IPS-NIHi7 (cell line): Measurements from ENCODE around the gene MGAM2.

Source experiments
- DNase-seq: peaks from one replicate; pipeline ENCODE4 v3.0.0; 2012; ENCODE audit warnings: mixed read lengths; ENCODE audit errors: extremely low spot score

Gene MGAM2

DNA sequence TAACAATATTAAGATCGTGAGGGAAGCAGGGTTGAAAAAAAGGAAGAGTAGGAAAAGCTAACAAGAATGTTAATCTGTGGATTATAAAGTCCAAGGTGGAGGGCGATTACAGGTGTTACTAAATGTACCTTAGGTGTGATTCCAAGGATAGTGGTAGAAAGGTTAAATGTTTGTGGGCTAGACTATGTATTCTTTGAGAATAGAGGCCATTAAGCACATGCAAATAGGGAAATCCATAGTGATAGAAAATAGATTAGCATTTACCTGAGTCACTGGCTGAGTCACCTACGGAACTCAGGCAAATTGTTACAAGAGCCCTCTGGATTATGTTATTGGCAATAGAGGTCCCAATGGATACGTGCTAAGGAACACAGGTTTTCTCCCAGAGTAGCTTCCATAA lies 9.0 kb downstream of the MGAM2 start:
- DNase-seq: no peak

DNA sequence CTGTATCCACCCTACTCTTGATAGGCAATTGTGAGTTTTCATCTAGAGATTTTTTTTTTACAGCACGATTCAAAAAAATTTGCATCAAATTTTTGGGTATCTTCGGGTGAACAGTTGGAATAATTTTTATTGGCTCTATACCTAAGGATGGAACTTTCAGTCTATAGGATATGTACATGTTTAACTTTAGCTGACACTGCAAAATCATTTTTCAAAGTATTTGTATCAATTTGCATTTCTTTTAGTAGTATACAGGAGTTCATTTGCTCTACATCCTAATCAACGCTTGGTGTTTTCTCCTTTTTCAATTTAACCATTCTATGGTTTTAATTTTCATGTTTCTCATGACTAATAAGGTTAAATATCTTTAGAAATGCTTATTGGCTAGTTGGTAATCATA lies 11.7 kb downstream of the MGAM2 start:
- no peak for DNase-seq

GRCh38 chr7:142125256-142125955 lies 13.9 kb downstream of the MGAM2 start:
- DNase-seq: no peak

- no peak for DNase-seq
Observed at GRCh38 chr7:142130267-142130666, 18.7 kb downstream of the MGAM2 start.

DNA sequence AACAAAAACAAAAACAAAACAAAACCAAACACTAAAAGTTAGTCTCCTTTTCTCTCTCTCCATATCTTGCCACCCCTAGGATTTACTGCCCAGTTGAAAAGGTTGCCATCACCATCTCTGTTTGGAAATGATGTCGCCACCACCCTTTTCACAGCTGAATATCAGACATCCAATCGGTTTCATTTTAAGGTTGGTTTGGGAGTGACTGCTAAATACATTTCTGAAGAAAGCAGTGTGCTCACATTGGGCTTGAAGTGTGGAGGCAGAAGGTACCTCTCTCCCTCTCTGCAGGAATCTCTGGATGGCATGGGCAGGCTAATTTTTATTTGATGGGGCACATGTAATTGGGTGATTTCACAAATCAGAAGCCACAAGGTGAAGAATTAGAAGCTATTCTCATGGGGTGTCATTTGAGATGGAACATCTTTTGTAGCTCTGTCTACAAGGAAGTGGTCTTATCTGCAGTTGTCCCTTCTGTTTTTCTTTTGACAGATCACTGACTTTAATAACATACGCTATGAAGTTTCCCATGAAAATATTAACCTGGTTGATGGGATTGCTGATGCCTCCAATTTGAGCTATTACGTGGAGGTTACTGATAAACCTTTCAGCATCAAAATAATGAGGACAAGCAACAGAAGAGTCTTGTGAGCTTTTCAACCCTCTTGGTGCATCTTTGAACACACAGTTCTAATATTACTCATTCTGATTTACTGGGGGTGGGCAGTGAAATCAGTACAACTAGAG lies 20.1 kb downstream of the MGAM2 start:
- no peak for DNase-seq

- DNase-seq: no peak
Observed at GRCh38 chr7:142133731-142134148, 22.2 kb downstream of the MGAM2 start.

GRCh38 chr7:142134909-142135308 lies 23.4 kb downstream of the MGAM2 start:
- DNase-seq: no peak

DNA sequence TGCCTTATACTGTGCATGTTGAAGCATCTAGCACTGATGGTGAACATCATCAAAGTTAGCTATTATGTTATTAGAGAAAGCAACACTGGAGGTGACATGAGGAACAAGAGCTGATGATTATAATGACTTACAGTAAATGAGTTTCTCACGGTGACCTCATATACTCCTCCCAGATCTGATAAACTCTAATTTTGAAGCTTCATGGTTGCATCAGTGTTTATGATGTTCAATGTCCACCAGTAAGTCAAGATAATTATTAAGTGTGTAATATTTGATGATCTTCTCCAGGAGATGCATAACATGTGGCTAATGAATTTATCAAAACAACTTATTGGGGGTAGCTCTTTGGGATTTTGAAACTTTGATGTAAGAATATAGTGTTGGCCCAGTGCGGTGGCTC lies 27.5 kb downstream of the MGAM2 start:
- DNase-seq: no peak

GRCh38 chr7:142139597-142140400 lies 28.3 kb downstream of the MGAM2 start:
- no peak for DNase-seq

DNA sequence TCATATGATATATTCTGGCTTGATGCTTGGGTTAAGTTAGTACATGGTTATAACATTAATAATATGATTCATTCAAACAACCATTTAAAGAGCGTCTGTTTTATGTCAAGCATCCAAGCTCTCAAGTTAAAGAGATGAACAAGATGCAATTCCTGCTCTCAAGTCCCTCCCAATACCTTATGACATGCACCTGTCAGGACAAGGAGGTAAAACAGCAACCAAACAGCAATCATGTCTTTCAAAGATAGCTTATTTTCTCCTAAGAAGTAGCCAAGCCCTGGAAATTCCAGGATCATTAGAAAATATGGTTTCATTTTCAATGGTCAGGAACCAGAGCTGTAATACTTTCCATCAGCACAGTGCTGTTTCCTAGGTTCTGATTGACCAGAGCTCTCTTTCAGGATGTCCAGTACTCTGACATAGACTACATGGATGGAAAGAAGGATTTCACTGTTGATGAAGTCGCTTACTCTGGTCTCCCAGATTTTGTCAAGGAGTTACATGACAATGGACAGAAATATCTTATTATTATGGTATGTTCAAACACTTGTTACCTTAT lies 29.0 kb downstream of the MGAM2 start:
- no peak for DNase-seq

DNA sequence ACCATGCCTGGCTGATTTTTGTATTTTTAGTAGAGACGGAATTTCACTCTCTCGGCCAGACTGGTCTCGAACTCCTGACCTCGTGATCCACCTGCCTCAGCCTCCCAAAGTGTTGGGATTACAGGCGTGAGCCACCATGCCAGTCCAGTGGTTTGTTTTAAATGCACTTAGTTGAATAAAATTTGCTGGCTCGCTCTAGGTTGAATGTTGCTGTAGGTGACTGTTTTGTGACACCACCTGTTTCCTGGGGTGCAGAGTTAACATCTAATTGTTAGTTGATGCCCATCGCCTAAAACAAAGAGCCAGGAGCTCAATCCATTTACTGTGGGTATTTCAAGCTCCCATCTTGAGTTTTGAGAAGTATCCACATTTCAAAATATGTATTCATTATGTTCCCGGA lies 31.2 kb downstream of the MGAM2 start:
- DNase-seq: no peak

GRCh38 chr7:142146124-142146523 lies 34.6 kb downstream of the MGAM2 start:
- DNase-seq: no peak

- DNase-seq: no peak
Observed at GRCh38 chr7:142150356-142150755, 38.8 kb downstream of the MGAM2 start.

GRCh38 chr7:142150869-142151268 lies 39.4 kb downstream of the MGAM2 start:
- DNase-seq: no peak

DNA sequence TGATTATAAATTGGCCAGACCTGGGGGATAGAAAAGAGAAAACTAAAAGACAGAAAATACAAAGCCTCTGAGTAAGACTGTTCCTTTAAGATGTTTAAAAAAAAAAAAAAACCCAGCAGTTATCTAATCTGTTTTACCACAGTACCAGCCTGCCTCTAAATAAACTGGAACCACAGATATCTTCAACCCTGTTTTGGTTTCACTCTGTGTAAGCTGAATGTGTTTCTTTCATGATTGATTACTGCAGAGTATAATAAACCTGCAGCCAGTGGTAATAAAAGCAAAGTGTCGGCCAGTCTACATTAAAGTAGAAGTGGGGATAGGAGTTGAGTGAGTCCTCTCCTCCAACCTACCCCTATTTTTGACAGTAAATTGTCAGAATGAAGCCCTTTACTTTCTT lies 40.6 kb downstream of the MGAM2 start:
- no peak for DNase-seq

DNA sequence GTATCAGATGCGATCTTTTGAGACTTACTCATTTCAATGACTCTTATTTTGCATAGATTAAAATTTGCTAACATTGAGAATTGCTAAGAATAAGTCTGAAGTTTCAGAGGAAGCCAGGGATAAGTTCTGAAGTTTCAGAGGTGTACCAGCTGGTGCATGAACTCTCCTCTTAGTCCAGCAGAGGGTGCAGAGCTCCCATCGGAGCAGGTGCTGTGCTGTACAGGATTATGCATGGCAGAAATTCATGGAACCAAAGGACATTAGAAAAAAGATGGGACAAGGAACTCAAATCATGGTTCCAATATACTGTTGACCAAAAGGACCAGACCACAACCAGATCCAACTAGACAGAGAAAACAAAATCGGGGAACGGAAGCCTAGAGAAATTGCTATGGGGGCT lies 41.9 kb downstream of the MGAM2 start:
- no peak for DNase-seq

DNA sequence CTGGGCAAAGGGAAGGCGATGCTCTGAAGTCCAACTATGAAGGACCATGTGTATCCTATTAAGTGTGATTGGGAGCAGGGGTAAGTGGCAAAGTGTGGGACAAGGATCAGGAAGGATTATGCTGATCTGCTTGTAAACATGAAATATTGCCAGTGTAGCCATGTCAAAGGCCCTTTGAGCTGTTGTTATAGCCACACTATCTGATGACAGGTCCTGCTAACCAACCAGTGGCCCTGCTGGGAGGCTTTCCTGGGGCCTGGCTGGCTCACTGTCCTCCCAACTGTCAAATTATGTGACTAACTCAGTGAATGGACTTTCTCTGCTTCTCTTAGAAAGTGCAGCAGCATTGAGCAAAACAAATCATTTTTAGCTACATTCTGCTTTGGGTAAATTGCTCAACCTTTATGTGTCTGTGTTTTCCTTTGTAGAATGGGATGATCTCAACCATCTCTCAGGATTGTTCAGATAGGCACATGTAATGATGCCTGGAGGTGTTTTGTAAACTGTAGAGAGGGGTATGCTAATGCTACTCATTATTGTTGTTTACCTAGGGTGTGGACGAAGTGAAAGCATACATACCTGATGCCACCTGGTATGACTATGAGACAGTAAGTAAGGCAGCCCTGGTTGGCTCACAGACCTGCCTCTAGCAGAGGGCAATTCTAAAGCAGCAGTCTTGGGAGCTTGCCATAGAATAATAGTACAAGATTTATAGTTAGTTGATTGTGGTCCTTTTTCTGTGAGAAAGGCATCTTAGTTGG lies 47.4 kb downstream of the MGAM2 start:
- DNase-seq: no peak

GRCh38 chr7:142161921-142162320 lies 50.4 kb downstream of the MGAM2 start:
- DNase-seq: no peak

GRCh38 chr7:142168746-142169145 lies 57.2 kb downstream of the MGAM2 start:
- peak; percentile 45 for DNase-seq

GRCh38 chr7:142172932-142173331 lies 61.4 kb downstream of the MGAM2 start:
- DNase-seq: no peak

DNA sequence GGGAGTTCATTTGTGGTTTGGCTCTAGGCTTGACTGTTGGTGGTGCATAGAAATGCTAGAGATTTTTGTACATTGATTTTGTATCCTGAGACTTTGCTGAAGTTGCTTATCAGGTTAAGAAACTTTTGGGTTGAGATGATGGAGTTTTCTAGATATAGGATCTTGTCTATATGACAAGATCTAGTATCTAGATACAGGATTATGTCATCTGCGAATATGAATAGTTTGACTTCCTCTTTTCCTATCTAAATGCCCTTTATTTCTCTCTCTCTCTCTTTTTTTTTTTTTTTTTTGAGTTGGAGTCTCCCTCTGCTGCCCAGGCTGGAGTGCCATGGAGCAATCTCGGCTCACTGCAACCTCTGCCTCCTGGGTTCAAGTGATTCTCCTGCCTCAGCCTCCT lies 62.9 kb downstream of the MGAM2 start:
- no peak for DNase-seq

DNA sequence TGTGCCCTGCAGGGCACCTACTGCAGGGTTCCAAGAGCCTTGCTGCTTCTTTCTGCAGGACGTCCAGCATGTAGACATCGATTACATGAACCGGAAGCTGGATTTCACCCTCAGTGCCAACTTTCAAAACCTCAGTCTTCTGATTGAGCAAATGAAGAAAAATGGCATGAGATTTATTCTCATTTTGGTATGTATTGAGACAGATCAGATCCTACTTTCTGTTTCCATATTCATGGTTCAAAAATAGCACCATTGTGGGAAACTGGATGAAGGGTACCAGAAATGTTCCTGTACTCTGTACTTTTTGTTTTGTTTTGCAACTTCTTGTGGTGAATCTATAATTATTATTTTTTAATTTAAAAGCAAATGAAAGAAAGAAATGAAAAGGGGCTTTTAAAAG lies 64.1 kb downstream of the MGAM2 start:
- no peak for DNase-seq
